ENCODE results near the gene ABCA5. TPM values are rescaled to one million over a fixed set of nuclear protein-coding genes. Genes with fewer than 3 reads are reported as not detected.

Gene ABCA5
- total RNA-seq, 1 donor from 2014 or later = 18.7 TPM

DNA sequence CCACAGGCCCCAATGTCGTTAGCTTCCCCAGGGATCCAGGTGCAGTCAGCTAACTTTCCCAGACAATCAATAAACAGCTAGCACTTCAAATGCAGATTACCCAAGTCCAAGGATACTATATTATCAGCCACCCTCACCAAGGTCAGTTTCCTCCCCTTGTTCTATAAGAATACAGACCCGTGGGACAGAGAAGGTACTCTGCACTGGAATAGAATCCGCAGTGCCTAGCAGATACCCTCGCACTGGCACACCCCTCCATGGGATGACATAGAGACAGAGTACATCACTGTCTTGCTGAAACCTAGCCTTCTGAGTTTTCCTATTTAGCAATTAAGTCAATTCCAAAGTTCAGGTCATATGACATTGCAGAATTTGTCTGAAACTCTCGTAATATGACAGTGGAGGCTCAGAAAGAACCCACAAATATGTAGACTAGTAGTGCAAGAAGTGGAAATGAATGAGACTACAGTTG is 58.4 kb downstream of the ABCA5 start:
- TF ChIP-seq, protein P1, sequence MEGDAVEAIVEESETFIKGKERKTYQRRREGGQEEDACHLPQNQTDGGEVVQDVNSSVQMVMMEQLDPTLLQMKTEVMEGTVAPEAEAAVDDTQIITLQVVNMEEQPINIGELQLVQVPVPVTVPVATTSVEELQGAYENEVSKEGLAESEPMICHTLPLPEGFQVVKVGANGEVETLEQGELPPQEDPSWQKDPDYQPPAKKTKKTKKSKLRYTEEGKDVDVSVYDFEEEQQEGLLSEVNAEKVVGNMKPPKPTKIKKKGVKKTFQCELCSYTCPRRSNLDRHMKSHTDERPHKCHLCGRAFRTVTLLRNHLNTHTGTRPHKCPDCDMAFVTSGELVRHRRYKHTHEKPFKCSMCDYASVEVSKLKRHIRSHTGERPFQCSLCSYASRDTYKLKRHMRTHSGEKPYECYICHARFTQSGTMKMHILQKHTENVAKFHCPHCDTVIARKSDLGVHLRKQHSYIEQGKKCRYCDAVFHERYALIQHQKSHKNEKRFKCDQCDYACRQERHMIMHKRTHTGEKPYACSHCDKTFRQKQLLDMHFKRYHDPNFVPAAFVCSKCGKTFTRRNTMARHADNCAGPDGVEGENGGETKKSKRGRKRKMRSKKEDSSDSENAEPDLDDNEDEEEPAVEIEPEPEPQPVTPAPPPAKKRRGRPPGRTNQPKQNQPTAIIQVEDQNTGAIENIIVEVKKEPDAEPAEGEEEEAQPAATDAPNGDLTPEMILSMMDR (IDR thresholded peaks at IDR 0.05; ENCODE audit: unreplicated experiment) = no peak
- no peak overlapping the region for H3K27ac Mint-ChIP-seq (ENCODE audit: unreplicated experiment)
- no peaks in the 10 kb centered on the region for H3K27me3 Mint-ChIP-seq (ENCODE audit: unreplicated experiment)

DNA sequence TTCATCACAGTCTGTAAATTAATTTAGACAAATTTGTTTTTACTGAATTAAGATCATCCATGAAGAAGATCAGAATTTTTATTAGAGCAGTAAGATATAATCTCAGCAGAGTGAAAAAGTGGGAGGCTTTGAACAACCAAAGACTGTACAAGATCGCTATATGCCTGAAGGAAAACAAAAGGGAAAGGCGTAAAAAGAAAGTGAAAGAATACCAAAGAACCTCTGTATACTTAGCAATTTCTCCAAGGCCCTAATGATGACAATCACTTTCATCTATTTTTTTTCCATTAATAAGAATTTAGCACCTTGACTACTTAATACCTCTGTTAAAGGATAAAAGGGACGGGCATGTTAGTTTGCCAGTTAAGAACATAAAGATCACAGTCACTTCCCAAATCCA is 59.7 kb downstream of the ABCA5 start:
- TF ChIP-seq, protein P1 (IDR thresholded peaks at IDR 0.05; ENCODE audit: unreplicated experiment) = no peak
- H3K9me3 Mint-ChIP-seq (ENCODE audit: unreplicated experiment) = no peaks in the 10 kb centered on the region
- no peaks in the 10 kb centered on the region for H3K4me1 Mint-ChIP-seq (ENCODE audit: unreplicated experiment)
- no peak overlapping the region for H3K27ac Mint-ChIP-seq (ENCODE audit: unreplicated experiment)
- DNase-seq (ENCODE audit: low spot score) = no peak
- no peak overlapping the region for H3K4me3 Mint-ChIP-seq (ENCODE audit: unreplicated experiment)
- H3K36me3 Mint-ChIP-seq (ENCODE audit: low read depth, unreplicated experiment) = no peaks in the 10 kb centered on the region
- no peaks in the 10 kb centered on the region for H3K27me3 Mint-ChIP-seq (ENCODE audit: unreplicated experiment)

More for the DNA sequence above, 58.4 kb downstream of the ABCA5 start:
- Mint-ChIP-seq H3K4me1 (ENCODE audit: unreplicated experiment) (no peaks in the 10 kb centered on the region), H3K4me3 (ENCODE audit: unreplicated experiment) (no peak overlapping the region), H3K9me3 (ENCODE audit: unreplicated experiment) (no peaks in the 10 kb centered on the region), H3K36me3 (ENCODE audit: low read depth, unreplicated experiment) (no peaks in the 10 kb centered on the region)
- no peak for DNase-seq (ENCODE audit: low spot score)

DNA sequence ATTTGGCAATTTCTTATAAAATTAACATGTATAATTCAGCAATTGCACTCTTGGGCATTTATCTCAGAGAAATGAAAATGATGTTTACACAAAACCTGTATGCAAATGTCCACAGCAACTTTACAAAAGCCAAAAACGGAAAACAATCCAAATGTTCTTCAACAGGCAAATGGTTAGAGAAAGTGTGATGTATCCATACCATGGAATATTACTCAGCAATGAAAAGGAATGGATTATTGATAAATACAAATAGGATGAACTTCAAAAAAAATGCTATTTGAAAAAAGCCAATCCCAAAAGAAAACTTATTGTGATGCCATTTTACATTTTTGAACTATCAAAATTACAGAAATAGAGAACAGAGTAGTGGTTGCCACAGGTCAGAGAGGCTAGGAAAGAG is 61.1 kb downstream of the ABCA5 start:
- TF ChIP-seq, protein P1 (IDR thresholded peaks at IDR 0.05; ENCODE audit: unreplicated experiment) = no peak

DNA sequence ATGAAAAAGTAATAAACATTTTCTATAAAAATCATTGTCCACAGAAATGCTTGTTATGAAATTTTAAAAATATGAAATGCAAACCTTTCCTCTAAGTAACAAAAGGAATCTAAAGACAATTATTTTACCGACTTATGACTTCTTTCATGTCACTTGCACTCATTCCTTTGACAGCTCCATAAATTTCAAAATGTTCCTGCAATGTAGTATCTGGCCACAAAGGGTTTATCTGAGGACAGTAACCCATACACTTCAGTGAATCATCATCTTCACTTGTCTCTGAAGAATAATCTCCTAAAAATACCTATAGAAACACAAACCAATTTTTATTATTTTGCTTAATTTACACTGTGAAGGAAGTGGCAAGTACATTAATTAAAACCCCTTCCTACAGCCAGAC is 72.7 kb downstream of the ABCA5 start:
- H3K4me1 Mint-ChIP-seq (ENCODE audit: unreplicated experiment) = no peaks in the 10 kb centered on the region
- no peaks in the 10 kb centered on the region for H3K36me3 Mint-ChIP-seq (ENCODE audit: low read depth, unreplicated experiment)
- DNase-seq (ENCODE audit: low spot score) = no peak
- no peak overlapping the region for H3K27ac Mint-ChIP-seq (ENCODE audit: unreplicated experiment)
- H3K9me3 Mint-ChIP-seq (ENCODE audit: unreplicated experiment) = no peaks in the 10 kb centered on the region
- TF ChIP-seq, protein P1 (IDR thresholded peaks at IDR 0.05; ENCODE audit: unreplicated experiment) = no peak
- no peaks in the 10 kb centered on the region for H3K27me3 Mint-ChIP-seq (ENCODE audit: unreplicated experiment)
- no peak overlapping the region for H3K4me3 Mint-ChIP-seq (ENCODE audit: unreplicated experiment)

More for the DNA sequence above, 61.1 kb downstream of the ABCA5 start:
- no peaks in the 10 kb centered on the region for H3K4me1 Mint-ChIP-seq (ENCODE audit: unreplicated experiment)
- no peak overlapping the region for H3K27ac Mint-ChIP-seq (ENCODE audit: unreplicated experiment)
- H3K4me3 Mint-ChIP-seq (ENCODE audit: unreplicated experiment) = no peak overlapping the region
- H3K36me3 Mint-ChIP-seq (ENCODE audit: low read depth, unreplicated experiment) = no peaks in the 10 kb centered on the region
- no peaks in the 10 kb centered on the region for H3K9me3 Mint-ChIP-seq (ENCODE audit: unreplicated experiment)
- DNase-seq (ENCODE audit: low spot score) = no peak
- no peaks in the 10 kb centered on the region for H3K27me3 Mint-ChIP-seq (ENCODE audit: unreplicated experiment)

DNA sequence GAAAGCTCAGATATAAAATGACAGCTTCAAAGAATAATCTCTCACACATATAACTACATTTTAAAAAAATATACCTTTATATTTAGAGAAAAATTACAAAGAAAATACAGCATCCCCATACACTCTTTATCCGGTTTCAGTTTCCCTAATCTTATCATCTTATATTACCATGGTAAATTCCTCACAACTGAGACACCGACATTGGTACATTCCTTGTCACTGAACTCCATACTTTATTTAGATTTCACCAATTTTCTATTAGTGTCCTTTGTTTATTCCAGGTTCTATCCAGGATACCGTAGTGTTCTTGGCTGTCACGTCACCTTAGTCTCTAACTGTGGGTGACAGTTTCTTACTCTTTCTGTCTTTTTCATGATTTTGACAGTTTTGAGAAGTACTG is 76.3 kb downstream of the ABCA5 start:
- Mint-ChIP-seq H3K36me3 (ENCODE audit: low read depth, unreplicated experiment) (no peaks in the 10 kb centered on the region), H3K27ac (ENCODE audit: unreplicated experiment) (no peak overlapping the region), H3K27me3 (ENCODE audit: unreplicated experiment) (no peaks in the 10 kb centered on the region), H3K4me3 (ENCODE audit: unreplicated experiment) (no peak overlapping the region), H3K4me1 (ENCODE audit: unreplicated experiment) (no peaks in the 10 kb centered on the region), H3K9me3 (ENCODE audit: unreplicated experiment) (no peaks in the 10 kb centered on the region)
- no peak for DNase-seq (ENCODE audit: low spot score)
- TF ChIP-seq, protein P1 (IDR thresholded peaks at IDR 0.05; ENCODE audit: unreplicated experiment) = no peak

Measured in endothelial cell (in vitro differentiated cells).